CD14-positive monocyte (primary cell): ENCODE results near the gene CNTRL. TPM values are rescaled to one million over a fixed set of nuclear protein-coding genes. Genes with fewer than 3 reads are reported as not detected.

ENCODE experiments used
- DNase-seq, 3 donors: peaks; one replicate each; pipeline ENCODE4 v3.0.0-alpha.2; 2011 to 2022
- H2AFZ ChIP-seq: 2 replicates; pipeline ENCODE4 v1.6.0; 2012; ENCODE audit warnings: mild to moderate bottlenecking, low read depth, low read length, inconsistent platforms; ENCODE audit not compliant: insufficient read depth, poor library complexity, severe bottlenecking
- H3K27ac ChIP-seq, 2 donors: 1 replicate in 1 of 2; 2 replicates in 1 of 2; pipeline ENCODE4 v1.5.1; 2012 to 2013; ENCODE audit warnings: low read length in 2 of 2, control low read depth in 1 of 2, inconsistent platforms in 1 of 2, low read depth in 1 of 2, mild to moderate bottlenecking in 1 of 2
- H3K27me3 ChIP-seq, 2 donors: one replicate each; pipeline versions ENCODE4 v1.6.0 to v1.6.1; 2011 to 2013; ENCODE audit warnings: low read length in 2 of 2; ENCODE audit not compliant: control insufficient read depth in 2 of 2, insufficient read depth in 2 of 2
- H3K36me3 ChIP-seq, 2 donors: replicated peaks in 1 of 2; 1 replicate in 1 of 2; 2 replicates in 1 of 2; pipeline versions ENCODE4 v1.5.1 to v1.6.1; 2012 to 2013; ENCODE audit warnings: low read length in 2 of 2, control low read depth in 1 of 2, inconsistent platforms in 1 of 2, mild to moderate bottlenecking in 1 of 2; ENCODE audit not compliant: insufficient read depth in 2 of 2, control insufficient read depth in 1 of 2
- H3K4me1 ChIP-seq, 2 donors: 1 replicate in 1 of 2; 2 replicates in 1 of 2; pipeline versions ENCODE4 v1.5.1 to v1.6.1; 2012 to 2013; ENCODE audit warnings: low read length in 2 of 2, control low read depth in 1 of 2, inconsistent platforms in 1 of 2, mild to moderate bottlenecking in 1 of 2, moderate library complexity in 1 of 2; ENCODE audit not compliant: insufficient read depth in 2 of 2, control insufficient read depth in 1 of 2
- H3K4me2 ChIP-seq: replicated peaks from 2 replicates; pipeline ENCODE3; 2012; ENCODE audit warnings: low read length, moderate library complexity, mild to moderate bottlenecking; ENCODE audit not compliant: poor library complexity, severe bottlenecking; ENCODE audit errors: extremely low read depth
- H3K4me3 ChIP-seq, 3 experiments: fragments of 200-600 bp in 1 of 3; sonication (generic) in 1 of 3; replicated peaks in 1 of 3; 1 replicate in 2 of 3; 2 replicates in 1 of 3; pipeline ENCODE4 v1.5.1; 2011 to 2013; ENCODE audit warnings: low read length in 3 of 3, mild to moderate bottlenecking in 3 of 3, control low read depth in 2 of 3, low read depth in 2 of 3, inconsistent platforms in 1 of 3, moderate library complexity in 1 of 3
- H3K79me2 ChIP-seq: 2 replicates; pipeline ENCODE4 v1.6.0; 2012; ENCODE audit warnings: mild to moderate bottlenecking, control low read depth, inconsistent platforms, low read length, moderate library complexity; ENCODE audit not compliant: insufficient read depth
- H3K9ac ChIP-seq: 2 replicates; pipeline ENCODE4 v1.6.0; 2017; ENCODE audit warnings: low read length, mild to moderate bottlenecking; ENCODE audit not compliant: insufficient read depth, poor library complexity, severe bottlenecking
- H3K9me3 ChIP-seq, 2 donors: replicated peaks in 1 of 2; 1 replicate in 1 of 2; 2 replicates in 1 of 2; pipeline versions ENCODE4 v1.5.1 to v1.6.1; 2012 to 2013; ENCODE audit warnings: low read length in 2 of 2, control low read depth in 1 of 2; ENCODE audit not compliant: control insufficient read depth in 1 of 2, insufficient read depth in 1 of 2
- H4K20me1 ChIP-seq: 2 replicates; pipeline ENCODE4 v1.6.0; 2012; ENCODE audit warnings: mild to moderate bottlenecking, low read length, control low read depth, moderate library complexity; ENCODE audit not compliant: insufficient read depth
- H3K27ac Mint-ChIP-seq, 7 donors: one replicate each; pipeline ENCODE4 v1.8.0; 2020; ENCODE audit warnings: mild to moderate bottlenecking in 7 of 7, mixed read lengths in 7 of 7, moderate library complexity in 6 of 7, inconsistent platforms in 2 of 7
- H3K27me3 Mint-ChIP-seq, 3 donors: one replicate each; pipeline ENCODE4 v1.8.0; 2021 to 2022; ENCODE audit warnings: low read depth in 3 of 3, mild to moderate bottlenecking in 3 of 3, mixed read lengths in 3 of 3, moderate library complexity in 3 of 3, inconsistent platforms in 1 of 3
- H3K36me3 Mint-ChIP-seq, 2 donors: one replicate each; pipeline ENCODE4 v1.8.0; 2020; ENCODE audit warnings: mixed read lengths in 2 of 2, inconsistent platforms in 1 of 2, mild to moderate bottlenecking in 1 of 2
- H3K4me1 Mint-ChIP-seq: one replicate; pipeline ENCODE4 v1.8.0; 2020; ENCODE audit warnings: mild to moderate bottlenecking, mixed read lengths
- H3K4me3 Mint-ChIP-seq, 2 donors: one replicate each; pipeline ENCODE4 v1.8.0; 2020; ENCODE audit warnings: mild to moderate bottlenecking in 2 of 2, mixed read lengths in 2 of 2, moderate library complexity in 1 of 2
- H3K9me3 Mint-ChIP-seq, 7 donors: one replicate each; pipeline ENCODE4 v1.8.0; 2020 to 2022; ENCODE audit warnings: mixed read lengths in 7 of 7, mild to moderate bottlenecking in 6 of 7, moderate library complexity in 6 of 7, inconsistent platforms in 2 of 7
- CTCF ChIP-seq: fragments of 200-600 bp; IDR thresholded peaks from one replicate; pipeline ENCODE4 v1.8.0; 2022; ENCODE audit warnings: antibody characterized with exemption, mild to moderate bottlenecking
- WGBS: methylation state at CpG from one replicate; pipeline ENCODE4 v1.1.5; 2013; ENCODE audit warnings: missing lambda C conversion rate; ENCODE audit not compliant: insufficient coverage; 5-methylcytosine and 5-hydroxymethylcytosine counted together
- intact Hi-C, 2 donors: fragments of 100-400 bp; cut with micrococcal nuclease; formaldehyde crosslinking; loops; one replicate each; pipeline versions ENCODE4 v1.15.0 to v1.15.1; 2023
- polyA plus RNA-seq, 3 donors: library from polyadenylated mRNA; depleted of rRNA in 1 of 3; unstranded in 2 of 3; stranded (reverse) in 1 of 3; fragments of 300-500 nt in 2 of 3; fragments of >200 nt in 1 of 3; fragmentation: Illumina TruSeq in 2 of 3; gene quantifications; 1 replicate in 2 of 3; 2 replicates in 1 of 3; pipeline ENCODE4 v1.2.3, GENCODE V29; 2012 to 2021

CNTRL gene
- polyA plus RNA-seq, 3 donors = 3.9 to 26.8 (median 4.8) TPM

- peak overlapping the region in 1 of 2 donors; percentile 70 for H3K27ac ChIP-seq
- H3K4me2 ChIP-seq = no peak overlapping the region
- peaks cover 78% of the 10 kb centered on the region for H3K79me2 ChIP-seq
- H2AFZ ChIP-seq = no peak overlapping the region
- TF ChIP-seq CTCF = no peak
- H3K9me3 ChIP-seq = no peaks in the 10 kb centered on the region
- Mint-ChIP-seq H3K4me1 (peaks cover 29% of the 10 kb centered on the region), H3K36me3 (peaks cover 51 to 65% of the 10 kb centered on the region in 2 donors), H3K9me3 (no peaks in the 10 kb centered on the region), H3K27ac (peak overlapping the region in 5 of 7 donors; percentile 6 to 73 (median 43)), H3K27me3 (no peaks in the 10 kb centered on the region), H3K4me3 (no peak overlapping the region)
- no peak overlapping the region for H3K9ac ChIP-seq
- peaks cover 96% of the 10 kb centered on the region for H4K20me1 ChIP-seq
- peaks cover 46 to 72% of the 10 kb centered on the region in 2 donors for H3K36me3 ChIP-seq
- intact Hi-C loops = no loop called here
- DNase-seq = no peak
- H3K4me1 ChIP-seq = peaks cover 16 to 23% of the 10 kb centered on the region in 2 donors
- no peaks in the 10 kb centered on the region for H3K27me3 ChIP-seq
- no peak overlapping the region for H3K4me3 ChIP-seq
These were observed 108.2 kb downstream of the CNTRL start for GRCh38 chr9:121182989-121183388.

- H3K27ac ChIP-seq = peak overlapping the region in 1 of 2 donors; percentile 70
- H3K27ac Mint-ChIP-seq = peak overlapping the region in 4 of 7 donors; percentile 6 to 73 (median 37)
- intact Hi-C loops = no loop called here
These were observed 109.1 kb downstream of the CNTRL start for GRCh38 chr9:121183666-121184423.

More at GRCh38 chr9:121183666-121184423, 109.1 kb downstream of the CNTRL start:
- Mint-ChIP-seq H3K4me1 (peaks cover 29% of the 10 kb centered on the region), H3K4me3 (no peak overlapping the region), H3K9me3 (no peaks in the 10 kb centered on the region), H3K36me3 (peaks cover 46 to 57% of the 10 kb centered on the region in 2 donors), H3K27me3 (no peaks in the 10 kb centered on the region)
- H3K79me2 ChIP-seq = peaks cover 82% of the 10 kb centered on the region
- H3K9ac ChIP-seq = no peak overlapping the region
- H2AFZ ChIP-seq = no peak overlapping the region
- H3K27me3 ChIP-seq = no peaks in the 10 kb centered on the region
- no peak for TF ChIP-seq CTCF
- H3K4me1 ChIP-seq = peaks cover 16 to 23% of the 10 kb centered on the region in 2 donors
- WGBS = 88% methylated on average over 1 of the region's 3 CpGs
- H3K9me3 ChIP-seq = no peaks in the 10 kb centered on the region
- no peak overlapping the region for H3K4me2 ChIP-seq
- no peak for DNase-seq
- H3K36me3 ChIP-seq = peaks cover 40 to 69% of the 10 kb centered on the region in 2 donors
- H3K4me3 ChIP-seq = no peak overlapping the region
- H4K20me1 ChIP-seq = peaks cover 95% of the 10 kb centered on the region
